ENCODE measurements around the gene KLF11. TPM values are rescaled to one million over a fixed set of nuclear protein-coding genes. Genes with fewer than 3 reads are reported as not detected.

KLF11 gene
- total RNA-seq, 1 donor from 2014 or later: 21.1 TPM

DNA sequence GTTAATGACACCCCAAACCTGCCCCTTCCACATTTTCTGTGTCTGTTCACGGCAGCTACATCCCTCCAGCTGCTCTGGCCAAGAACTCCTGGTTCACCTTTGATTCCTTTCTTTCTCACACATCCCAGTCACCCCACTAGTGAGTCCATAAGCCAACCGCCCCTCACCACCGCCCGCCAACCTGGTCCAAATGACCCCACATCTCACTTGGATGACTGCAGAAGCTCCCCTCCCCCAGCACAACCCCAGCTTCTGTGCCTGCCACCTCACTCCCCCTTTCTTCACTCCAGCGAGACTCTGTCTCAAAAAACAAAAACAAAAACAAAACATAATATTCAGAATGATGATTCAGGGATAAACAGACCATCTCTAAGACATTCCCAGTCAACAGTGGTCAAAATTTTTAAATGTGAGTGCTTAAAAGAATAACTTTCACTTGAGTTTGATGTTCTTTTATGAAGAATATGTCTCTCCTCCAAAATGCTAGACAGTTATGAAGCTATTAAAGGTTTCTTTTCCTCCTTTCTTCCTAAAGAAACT lies 33.7 kb downstream of the KLF11 start:
- peaks cover 9% of the 10 kb centered on the region for H3K4me1 Mint-ChIP-seq (ENCODE audit: low read depth, unreplicated experiment)
- H3K4me3 Mint-ChIP-seq (ENCODE audit: unreplicated experiment): no peak overlapping the region
- DNase-seq: no peak
- peaks cover 24% of the 10 kb centered on the region for H3K27me3 Mint-ChIP-seq (ENCODE audit: unreplicated experiment)
- peaks cover 7% of the 10 kb centered on the region for H3K9me3 Mint-ChIP-seq (ENCODE audit: unreplicated experiment)
- TF ChIP-seq, protein P1, sequence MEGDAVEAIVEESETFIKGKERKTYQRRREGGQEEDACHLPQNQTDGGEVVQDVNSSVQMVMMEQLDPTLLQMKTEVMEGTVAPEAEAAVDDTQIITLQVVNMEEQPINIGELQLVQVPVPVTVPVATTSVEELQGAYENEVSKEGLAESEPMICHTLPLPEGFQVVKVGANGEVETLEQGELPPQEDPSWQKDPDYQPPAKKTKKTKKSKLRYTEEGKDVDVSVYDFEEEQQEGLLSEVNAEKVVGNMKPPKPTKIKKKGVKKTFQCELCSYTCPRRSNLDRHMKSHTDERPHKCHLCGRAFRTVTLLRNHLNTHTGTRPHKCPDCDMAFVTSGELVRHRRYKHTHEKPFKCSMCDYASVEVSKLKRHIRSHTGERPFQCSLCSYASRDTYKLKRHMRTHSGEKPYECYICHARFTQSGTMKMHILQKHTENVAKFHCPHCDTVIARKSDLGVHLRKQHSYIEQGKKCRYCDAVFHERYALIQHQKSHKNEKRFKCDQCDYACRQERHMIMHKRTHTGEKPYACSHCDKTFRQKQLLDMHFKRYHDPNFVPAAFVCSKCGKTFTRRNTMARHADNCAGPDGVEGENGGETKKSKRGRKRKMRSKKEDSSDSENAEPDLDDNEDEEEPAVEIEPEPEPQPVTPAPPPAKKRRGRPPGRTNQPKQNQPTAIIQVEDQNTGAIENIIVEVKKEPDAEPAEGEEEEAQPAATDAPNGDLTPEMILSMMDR (IDR thresholded peaks at IDR 0.05; ENCODE audit: partially characterized antibody, unreplicated experiment): no peak
- no peaks in the 10 kb centered on the region for H3K36me3 Mint-ChIP-seq (ENCODE audit: unreplicated experiment)
- no peak overlapping the region for H3K27ac Mint-ChIP-seq (ENCODE audit: unreplicated experiment)

DNA sequence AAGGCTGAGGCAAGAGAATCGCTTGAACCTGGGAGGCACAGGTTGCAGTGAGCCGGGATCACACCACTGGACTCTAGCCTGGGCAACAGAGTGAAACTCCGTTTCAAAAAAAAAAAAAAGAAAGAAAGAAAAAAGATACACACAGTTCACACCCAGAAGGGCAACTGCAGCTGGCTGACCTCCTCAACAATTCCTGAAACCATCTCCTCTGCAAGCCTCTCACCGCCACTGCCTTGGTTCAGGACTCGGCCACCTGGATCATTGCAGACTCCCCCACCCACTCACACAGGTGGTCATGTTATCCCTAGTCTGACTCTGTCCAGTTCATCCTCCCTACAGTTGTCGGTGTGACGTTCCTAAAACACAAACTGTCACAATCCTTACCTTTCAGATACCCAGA lies 34.7 kb downstream of the KLF11 start:
- peaks cover 22% of the 10 kb centered on the region for H3K27me3 Mint-ChIP-seq (ENCODE audit: unreplicated experiment)
- H3K36me3 Mint-ChIP-seq (ENCODE audit: unreplicated experiment): no peaks in the 10 kb centered on the region
- peaks cover 9% of the 10 kb centered on the region for H3K4me1 Mint-ChIP-seq (ENCODE audit: low read depth, unreplicated experiment)

DNA sequence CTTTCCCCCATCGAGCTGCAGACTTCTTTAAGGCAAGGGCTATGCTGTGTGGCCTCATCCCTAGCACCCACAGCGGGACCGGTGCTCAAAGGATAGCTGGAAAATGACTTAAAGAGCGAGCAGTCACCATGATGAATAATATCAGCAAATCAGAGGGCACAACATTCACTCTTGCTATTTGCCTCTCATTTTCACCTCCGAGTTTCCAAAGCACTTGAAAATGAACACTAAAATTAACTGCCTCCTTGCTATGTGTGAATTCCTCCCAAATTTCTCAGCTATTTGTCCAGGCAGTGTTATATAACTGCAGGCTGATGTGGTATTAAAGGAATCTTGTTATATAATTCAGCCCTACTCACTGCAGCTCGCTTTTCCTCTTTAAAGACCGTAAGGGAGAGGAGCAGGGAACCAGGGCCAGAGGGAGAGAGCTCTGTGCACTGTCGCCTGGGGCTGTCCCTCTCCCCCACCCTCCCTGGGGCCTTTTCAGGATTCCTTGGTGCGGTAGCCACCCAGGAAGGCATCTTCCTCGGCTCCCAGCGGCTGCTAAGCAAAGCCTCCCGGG lies 35.4 kb downstream of the KLF11 start:
- Mint-ChIP-seq H3K36me3 (ENCODE audit: unreplicated experiment) (no peaks in the 10 kb centered on the region), H3K4me1 (ENCODE audit: low read depth, unreplicated experiment) (peaks cover 4% of the 10 kb centered on the region), H3K4me3 (ENCODE audit: unreplicated experiment) (peak overlapping the region; percentile 85), H3K27ac (ENCODE audit: unreplicated experiment) (no peak overlapping the region), H3K9me3 (ENCODE audit: unreplicated experiment) (peaks cover 7% of the 10 kb centered on the region), H3K27me3 (ENCODE audit: unreplicated experiment) (peaks cover 24% of the 10 kb centered on the region)
- no peak for DNase-seq
- TF ChIP-seq, protein P1 (IDR thresholded peaks at IDR 0.05; ENCODE audit: partially characterized antibody, unreplicated experiment): no peak

More for the DNA sequence above, 34.7 kb downstream of the KLF11 start:
- Mint-ChIP-seq H3K4me3 (ENCODE audit: unreplicated experiment) (no peak overlapping the region), H3K27ac (ENCODE audit: unreplicated experiment) (no peak overlapping the region), H3K9me3 (ENCODE audit: unreplicated experiment) (peaks cover 7% of the 10 kb centered on the region)
- DNase-seq: no peak
- TF ChIP-seq, protein P1 (IDR thresholded peaks at IDR 0.05; ENCODE audit: partially characterized antibody, unreplicated experiment): no peak

DNA sequence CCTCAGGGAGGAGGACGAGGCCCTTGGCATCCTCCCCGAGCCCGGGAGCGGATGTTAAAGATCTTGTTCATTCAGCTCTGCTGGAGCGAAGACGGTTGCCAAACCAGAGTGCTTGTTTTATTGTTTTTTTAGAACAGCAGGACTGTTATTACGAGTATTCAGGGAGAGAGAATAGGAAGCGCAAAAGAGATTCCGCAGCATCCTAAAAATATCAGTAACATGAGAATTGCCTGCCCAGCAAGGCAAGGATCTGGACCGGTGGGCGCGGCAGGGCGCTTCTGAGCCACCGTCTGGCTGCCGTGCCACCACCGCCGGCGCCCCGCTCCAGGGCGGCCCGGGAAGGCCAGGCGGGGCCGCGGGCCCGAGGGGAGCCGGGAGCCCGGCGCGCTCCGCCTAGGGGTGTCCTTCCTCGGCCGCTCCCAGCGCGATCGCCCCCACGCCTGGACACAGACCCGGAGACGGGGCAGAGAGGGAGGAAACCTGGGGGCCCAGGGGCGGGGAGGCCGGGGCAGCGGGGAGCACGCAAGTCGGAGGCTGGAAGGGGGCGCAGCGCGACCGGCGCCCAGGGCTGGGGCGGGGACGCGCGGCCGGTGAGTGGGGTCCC lies 36.0 kb downstream of the KLF11 start:
- Mint-ChIP-seq H3K27ac (ENCODE audit: unreplicated experiment) (no peak overlapping the region), H3K4me1 (ENCODE audit: low read depth, unreplicated experiment) (no peaks in the 10 kb centered on the region), H3K9me3 (ENCODE audit: unreplicated experiment) (peaks cover 4% of the 10 kb centered on the region), H3K27me3 (ENCODE audit: unreplicated experiment) (peaks cover 21% of the 10 kb centered on the region), H3K36me3 (ENCODE audit: unreplicated experiment) (no peaks in the 10 kb centered on the region), H3K4me3 (ENCODE audit: unreplicated experiment) (peak overlapping the region; percentile 85)
- peak; percentile 40 for DNase-seq
- TF ChIP-seq, protein P1 (IDR thresholded peaks at IDR 0.05; ENCODE audit: partially characterized antibody, unreplicated experiment): no peak

Measured in glutamatergic neuron (in vitro differentiated cells).